GM03348 (cell line): ENCODE results near the gene POLR3A.

Experiments used
- DNase-seq: peaks from one replicate; pipeline ENCODE4 v3.0.0; 2012; ENCODE audit warnings: low spot score

The POLR3A gene

DNA sequence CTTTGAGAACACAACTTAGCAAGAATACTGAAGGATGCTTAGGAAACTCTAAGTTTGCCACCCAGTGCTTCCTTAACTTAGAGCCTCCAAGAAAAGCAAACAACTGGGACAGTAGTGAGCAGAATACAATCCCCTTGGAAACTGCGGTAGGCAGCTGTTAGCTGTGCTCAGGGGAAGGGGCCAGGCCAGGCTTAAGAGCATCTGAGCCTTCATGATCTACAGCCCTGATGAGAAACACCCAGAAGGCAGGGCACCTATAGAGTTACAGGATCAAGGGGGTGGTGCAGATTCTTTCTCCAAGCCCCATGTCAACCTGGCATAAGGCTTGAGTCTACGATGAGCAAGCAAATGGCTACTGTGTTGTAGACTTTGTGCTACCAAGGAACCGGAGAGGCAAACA is 51.4 kb downstream of the POLR3A start:
- no peak for DNase-seq

DNA sequence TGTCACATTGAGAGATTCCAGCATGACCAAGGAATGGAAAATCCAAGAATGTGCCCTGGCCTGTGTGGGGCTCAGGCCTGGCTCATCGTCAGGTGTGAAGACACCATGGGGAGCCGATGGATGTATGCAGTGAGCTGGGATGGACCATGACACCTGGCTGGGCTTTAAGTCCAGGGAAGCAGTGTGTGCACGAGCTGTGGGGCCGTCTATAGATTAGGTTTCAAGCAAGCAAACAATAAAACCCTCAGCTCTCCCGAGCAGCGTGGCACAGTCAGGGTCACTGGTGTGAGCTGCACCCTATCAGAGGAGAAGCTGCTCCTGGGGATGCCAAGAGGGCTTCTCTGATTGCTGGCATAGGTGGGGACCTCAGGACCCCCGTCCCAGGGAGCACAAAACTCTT is 52.3 kb downstream of the POLR3A start:
- DNase-seq: no peak

DNA sequence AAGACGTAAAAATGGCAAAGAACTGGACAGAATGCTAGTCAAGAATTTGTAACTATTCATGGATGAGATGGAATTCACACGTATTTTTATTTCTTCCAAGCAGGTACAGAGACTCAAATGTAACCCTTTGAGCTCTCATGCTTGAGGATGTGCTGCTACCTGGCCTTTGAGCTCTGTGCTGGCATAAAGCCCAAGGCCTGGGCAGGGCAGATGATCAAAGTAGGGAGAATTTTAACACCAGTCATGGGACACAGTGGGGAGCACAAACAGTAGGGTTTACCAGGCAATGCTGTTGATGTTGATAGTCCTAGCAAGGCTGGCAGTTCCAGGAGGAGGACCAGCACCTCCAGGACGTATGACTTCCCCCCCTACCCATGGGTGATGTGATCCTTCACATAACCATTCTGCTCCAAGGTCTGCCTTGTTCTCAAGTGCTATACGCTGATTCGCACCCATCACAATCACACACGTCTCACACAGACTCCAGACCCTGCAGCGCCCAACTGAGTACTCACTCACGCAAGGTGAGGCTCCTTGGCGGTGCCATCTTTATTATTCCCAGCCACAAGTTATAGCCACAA is 54.1 kb downstream of the POLR3A start:
- no peak for DNase-seq

DNA sequence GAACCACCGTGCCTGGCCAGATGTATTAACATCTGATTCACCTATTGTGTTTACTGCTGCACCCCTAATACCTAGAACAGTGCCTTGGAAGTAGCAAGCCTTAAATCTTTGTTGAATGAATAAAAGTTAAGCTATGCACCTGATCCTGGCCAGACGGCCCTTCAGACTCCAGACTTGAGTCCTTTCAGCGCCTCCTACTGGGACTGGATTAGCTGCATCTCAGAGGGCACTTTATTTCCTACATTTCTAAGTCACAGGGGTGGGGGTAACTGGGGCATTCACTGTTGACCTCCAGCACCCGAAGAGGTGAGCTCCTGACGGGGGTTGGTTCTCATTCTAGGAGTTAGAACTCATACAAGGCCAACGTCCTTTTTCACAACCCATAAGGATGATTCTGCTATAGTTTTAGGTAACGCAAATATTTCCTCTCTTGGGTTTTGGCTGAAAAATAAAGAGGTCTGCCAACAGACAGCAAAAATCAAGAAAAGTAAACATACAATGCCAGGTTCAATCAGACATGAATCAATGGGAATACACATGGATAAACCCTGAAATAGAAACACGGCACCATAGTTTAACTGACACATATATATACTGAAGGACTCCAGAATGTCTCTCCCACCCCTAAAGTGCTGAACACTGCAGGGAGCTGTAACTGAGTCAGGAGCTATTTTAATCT is 54.8 kb downstream of the POLR3A start:
- DNase-seq: peak; percentile 35

DNA sequence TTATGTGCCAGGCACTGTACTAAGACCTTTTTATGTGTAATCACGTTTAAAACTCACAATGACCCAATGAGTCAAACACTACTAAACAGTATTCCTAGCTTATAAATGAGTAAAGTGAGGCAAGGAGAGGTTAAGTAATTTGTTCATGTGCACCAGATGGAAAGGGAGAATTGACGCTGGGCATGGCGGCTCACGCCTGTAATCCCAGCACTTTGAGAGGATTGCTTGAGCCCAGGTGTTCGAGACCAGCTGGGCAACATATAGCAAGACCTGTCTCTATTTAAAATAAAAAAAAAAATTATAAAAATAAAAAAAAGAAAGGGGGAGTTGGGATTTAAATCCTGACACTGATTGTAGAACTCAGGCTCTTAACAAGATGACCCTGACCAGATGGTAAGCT is 56.0 kb downstream of the POLR3A start:
- DNase-seq: no peak

DNA sequence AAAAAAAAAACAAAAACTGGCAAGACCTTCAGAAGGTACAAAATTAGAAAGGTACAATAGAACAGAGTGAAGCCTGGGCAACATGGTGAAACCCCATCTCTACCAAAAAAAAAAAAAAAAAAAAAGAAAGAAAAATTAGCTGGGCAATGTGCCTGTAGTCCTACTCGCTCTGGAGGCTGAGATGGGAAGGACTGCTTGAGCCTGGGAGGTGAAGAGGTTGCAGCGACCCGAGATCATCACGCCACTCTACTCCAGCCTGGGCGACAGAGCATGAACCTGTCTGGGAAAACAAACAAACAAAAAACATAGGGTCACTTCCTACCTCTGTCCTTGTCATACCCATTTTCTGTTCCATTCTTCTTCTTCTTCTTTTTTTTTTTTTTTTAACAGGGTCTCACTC is 57.2 kb downstream of the POLR3A start:
- DNase-seq: no peak

DNA sequence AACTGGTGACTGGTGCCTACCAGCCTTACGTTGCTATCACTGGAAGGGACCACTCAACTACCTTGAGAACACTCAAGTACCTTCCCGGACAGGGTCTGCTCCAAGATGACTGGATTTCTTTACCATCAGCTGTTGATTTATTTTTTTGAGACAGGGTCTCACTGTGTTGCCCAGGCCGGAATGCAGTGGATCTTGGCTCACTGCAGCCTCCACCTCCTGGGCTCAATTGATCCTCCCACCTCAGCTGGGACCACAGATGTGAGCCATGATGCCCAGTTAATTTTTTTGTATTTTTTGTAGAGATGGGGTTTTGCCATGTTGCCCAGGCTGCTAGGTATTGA is 57.5 kb downstream of the POLR3A start:
- no peak for DNase-seq

DNA sequence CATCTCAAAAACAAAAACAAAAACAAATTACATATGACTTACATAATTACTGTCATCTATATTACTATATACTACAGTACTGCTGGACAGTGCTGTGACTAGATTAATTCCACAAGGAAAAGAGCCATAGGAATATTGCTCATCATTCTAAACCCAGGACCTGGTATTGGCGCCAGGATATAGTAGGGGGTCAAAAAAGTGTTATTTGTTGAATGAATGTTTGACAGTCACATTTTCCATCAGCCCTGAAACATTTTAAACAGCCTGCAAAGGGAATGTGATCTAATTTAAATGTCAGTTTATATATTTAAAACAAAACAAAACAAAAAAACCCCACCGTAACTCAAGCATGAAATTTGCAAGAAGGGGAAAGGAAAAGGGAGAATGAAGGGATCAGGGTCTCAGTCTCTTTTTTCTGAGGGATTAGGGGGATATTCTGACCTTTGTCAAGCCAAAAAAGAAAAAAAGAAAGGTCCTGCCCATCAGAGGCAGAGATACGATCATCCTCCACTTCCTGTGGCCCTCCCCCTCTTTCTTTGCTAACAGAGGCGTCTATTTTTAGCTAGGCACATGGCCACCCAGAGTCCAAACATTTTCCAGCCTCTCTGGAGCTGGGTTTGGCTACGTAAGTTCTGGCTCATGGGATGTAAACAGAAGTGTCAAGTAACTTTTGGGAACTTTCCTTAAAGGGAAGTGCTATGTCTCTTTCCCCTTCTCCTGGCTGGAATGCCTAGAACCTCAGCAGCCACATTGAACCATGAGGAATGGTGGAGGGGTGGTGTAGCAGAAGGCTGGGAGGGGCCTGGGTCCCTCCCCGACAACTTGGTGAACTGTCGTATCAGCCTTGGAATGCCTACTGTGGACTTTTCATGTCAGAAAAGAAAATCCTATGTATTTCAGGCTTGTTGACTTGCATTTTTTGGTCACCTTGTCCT is 58.2 kb downstream of the POLR3A start:
- peak; percentile 90 for DNase-seq

DNA sequence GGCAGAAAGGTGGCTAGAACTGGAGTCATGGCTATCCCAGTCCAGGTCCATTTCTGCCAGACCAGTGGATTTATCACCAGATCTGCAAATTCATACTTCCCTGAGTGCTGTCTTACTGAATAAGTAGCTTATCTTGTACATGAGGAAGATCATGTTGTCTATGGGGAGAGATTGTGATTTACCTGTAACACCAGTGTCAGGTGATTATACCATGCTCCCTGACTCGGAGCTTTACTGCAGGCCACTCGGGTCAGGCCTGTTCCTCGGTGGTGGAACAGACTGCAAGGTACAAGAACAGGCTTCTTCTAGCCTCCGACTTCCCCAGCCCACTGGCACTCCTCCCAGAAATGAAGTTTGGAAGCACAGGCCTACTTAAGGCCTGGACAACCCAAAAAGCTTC is 60.2 kb downstream of the POLR3A start:
- DNase-seq: no peak

DNA sequence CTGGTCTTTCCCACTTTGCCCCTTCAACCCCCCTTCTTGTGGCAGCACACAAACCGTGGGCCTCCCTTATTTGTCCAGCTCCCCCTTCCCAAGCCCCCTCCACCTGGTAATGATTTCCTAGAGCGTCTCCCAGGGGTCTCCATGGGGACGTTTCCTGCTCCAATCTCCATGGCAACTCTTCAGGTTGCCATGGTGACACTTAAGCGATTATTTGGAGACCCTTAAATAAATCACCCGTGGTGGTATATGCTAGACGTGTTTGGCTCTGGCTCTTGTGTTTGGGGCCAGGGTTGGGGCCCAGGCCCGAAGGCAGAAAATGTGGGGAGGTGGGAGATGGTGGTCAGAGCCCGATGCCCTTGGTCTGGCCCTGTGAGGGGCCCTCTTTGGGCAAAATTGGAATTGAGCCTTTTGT is 61.7 kb downstream of the POLR3A start:
- no peak for DNase-seq

DNA sequence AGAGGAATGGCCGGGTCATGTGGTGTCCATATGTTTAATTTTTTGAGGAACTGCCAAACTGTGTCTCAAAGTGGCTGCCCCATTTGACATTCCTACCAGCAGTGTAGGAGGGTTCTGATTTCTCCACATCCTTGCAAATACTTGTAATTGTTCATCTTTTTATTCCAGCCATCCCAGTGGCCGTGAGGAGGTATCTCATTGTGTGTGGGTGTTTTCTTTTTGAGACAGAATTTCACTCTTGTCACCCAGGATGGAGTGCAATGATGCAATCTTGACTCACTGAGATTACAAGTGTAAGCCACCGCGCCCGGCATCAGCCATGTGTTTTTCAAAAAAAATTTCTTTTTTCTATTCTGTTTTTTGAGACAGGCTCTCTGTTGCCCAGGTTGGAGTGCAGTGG is 64.0 kb downstream of the POLR3A start:
- DNase-seq: peak; percentile 84

DNA sequence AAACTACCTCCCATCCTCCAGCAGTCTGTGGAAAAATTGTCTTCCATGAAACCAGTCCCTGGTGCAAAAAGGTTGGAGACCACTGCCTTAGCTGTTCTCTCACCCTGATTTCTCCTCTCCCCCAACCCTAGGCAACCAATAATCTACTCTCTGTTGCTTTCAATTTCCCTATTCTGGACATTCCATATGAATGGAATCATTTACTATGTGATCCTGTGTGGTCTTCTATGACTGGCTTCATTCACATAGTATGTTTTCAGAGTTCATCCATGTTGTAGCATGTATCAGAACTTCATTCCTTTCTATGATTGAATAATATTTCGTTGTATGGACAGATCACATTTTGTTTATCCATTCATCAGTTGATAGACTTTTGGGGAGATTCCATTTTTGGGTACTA is 64.5 kb downstream of the POLR3A start:
- no peak for DNase-seq

DNA sequence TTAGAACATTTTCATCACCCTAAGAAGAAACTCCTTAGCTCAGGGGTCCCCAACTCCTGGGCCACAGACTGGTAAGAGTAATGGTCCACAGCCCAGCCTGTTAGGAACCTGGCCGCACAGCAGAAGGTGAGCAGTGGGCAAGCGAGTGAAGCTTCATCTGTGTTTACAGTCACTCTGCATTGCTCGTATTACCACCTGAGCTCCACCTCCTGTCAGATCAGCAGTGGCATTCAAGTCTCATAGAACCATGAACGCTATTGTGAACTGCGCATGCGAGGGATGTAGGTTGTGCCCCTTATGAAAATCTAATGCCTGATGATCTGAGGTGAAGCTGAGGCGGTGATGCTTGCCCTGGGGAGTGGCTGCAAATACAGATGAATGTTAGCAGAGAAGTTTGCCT is 65.4 kb downstream of the POLR3A start:
- no peak for DNase-seq

DNA sequence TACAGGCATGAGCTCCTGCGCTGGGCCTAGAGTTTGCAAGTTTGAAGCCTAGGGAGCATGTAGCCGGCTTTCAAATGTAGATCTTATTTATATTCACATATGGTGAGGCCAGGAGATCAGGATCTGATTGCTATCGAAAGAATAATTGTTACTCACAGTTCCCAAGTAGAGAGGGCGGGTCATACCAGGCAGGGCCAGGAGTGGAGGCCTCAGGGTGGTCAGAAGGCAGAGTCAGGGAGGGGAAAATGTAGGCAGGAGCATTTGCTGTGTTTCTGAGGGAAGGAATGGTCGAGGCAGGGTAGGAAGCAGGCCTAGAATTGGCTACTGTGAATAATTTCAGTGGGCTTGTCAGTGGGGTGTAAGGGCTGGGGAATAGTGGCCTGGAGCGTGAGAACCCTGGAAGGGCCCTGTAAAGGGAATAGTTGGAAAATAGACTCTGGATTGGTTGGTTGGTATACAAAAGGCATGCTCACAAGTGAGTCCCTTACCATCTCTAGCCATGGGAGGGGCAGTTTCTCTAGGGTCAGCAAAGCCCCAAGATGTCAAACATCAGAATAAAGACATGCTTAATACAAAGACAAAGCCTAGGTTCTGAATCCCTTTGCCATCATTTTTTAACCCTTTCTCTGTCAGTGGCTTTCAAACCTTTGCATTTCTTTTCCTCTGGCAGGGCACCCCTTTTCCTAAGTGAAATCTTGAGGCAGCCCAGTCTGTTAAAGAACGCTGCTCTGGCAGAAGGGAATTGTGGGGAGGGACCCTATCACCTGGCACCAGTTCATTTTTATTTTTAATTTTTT is 66.8 kb downstream of the POLR3A start:
- no peak for DNase-seq

DNA sequence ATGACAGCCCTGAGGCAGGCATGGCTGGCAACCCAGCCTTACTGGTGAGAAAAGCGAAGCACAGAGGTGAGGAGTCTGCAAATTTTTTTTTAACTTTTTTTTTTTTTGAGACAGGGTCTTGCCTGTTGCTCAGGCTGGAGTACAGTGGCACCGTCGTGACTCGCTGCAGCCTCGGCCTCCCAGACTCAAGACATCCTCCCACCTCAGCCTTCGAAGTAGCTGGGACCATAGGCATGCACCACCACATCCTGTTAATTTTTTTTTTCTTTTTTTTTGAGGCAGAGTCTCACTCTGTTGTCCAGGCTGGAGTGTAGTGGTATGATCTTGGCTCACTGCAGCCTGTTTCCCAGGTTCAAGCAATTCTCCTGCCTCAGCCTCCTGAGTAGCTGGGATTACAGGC is 67.6 kb downstream of the POLR3A start:
- DNase-seq: no peak

DNA sequence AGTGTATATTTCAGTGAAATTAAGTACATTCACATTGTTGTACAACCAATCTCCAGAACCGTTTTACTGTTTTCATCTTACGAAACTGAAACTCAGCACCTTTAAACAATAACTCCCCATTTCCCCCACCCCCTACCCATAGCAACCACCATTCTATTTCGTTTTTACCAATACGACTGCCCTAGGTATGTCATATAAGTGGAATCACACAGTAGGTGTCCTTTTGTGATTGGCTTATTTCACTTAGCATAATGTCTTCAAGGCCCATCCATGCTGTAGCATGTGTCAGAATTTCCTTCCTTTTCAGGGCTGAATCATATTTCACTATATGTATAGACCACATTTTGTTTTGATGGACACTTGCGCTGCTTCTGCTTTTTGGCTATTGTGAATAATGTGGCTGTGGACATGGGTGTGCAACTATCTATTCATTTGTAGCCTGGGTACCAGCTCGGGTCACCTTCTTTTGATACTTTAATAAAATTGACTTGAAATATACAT is 68.4 kb downstream of the POLR3A start:
- DNase-seq: no peak

DNA sequence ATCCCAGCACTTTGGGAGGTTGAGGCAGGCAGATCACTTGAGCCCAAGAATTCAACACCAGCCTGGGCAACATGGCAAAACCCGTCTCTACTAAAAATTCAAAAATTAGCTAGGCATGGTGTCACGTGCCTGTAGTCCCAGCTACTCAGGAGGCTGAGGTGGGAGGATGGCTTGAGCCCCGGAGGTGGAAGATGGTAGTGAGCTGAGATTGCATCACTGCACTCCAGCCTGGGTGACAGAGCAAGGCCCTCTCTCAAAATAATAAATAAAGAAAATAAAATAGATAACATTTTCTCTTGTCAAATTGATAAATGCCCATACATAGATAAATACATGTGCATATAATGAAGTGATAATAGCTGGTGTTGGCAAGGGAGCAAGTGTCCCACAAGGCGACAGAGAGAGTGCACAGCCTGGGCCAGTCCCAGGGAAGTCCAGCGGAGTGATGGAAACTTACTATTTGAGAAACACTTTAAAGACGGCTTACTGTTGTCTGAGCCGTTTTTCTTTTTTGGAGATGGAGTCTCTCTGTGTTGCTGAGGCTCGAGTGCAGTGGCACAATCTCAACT is 69.3 kb downstream of the POLR3A start:
- no peak for DNase-seq

DNA sequence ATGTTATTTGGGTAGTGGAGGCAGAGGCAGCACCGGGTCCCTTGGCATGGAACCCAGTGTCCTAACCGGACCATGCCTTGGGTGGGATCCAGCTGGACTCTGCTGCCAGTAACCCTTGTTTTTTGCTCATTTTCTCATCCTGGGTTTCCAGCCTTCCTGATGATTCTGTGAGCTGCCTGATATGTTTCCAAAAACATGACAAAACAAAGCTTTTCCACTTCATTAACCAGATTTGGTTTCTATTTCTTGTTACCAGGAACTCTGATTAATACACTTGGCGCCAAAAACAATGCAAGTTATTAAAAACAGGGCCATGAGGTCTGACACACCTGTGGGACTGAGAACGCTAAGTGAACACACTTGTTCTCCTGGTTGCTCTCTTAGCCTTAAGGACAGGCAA is 69.9 kb downstream of the POLR3A start:
- DNase-seq: no peak

DNA sequence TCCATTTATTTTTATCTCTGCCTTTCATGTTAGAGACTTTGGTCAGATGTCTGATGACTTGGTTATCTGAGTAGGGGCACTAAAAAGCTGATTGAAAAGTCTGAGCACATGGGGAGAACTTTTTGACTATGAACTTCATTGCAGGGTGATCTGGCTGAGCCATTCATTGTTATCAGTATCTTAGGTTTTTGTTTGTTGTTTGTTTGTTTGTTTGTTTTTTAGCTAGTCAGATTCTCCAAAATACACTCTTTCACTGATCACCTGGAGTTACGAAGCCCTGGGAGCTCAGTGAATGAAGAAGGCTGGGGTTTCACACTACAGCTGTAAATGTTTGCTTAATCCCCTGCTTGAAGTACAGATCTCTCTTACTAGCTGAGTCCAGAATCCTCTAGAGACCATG is 74.2 kb downstream of the POLR3A start:
- DNase-seq: no peak

DNA sequence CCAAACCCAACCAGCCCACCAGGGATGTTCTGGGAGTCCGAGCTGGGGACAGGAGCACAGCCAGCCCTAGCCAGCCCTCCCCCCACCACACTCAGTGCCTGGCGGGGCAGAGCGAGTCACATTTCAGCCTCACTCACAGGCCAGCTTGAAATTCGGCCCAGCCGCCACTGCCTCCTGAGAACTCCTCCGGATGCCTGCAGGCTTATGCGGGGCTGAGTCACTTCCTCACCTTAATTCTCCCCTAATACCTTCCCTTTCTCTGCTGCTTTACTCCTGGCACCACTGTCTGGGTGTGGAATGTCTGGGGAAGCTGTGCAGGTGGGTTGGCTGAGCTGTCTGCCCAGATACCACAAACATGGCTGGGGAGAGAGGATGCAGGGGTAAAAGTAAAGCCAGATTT is 80.1 kb downstream of the POLR3A start:
- DNase-seq: peak; percentile 66

DNA sequence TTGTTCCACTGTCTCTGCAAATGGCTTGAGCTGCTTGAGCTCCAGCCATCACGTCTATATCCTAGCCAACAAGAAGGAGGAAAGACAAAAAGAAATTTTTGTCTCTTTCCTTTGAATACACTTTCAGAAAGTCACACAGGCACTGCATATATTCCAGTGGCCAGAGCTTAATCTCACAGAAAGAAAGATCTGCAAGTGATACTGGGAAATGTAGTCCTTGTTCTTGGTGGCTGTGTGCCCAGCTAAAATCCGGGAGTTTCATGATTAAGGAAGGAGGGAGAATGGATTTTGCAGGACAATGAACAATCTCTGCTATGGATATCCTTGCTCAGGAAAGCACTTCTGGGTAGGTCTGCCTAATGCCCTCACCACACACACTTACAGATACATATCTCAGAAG is 83.2 kb downstream of the POLR3A start:
- no peak for DNase-seq

DNA sequence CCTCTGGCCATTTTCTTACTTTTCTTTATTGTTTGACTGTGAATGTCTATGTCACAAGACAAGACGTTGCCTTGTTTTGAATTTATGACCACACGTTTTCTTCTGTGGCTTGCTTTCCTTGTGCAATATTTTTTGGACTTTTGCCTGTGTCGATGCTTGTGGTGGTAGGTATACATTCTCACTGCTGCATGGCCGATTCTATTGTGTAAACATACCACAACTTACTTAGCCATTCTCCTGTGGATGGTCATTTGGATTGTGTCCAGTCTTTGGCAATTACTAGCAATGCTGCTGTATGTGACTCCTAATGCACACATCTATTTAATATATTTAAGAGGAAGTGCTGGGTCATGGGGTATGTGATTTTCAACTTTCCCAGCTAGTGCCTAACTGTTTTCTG is 84.8 kb downstream of the POLR3A start:
- peak; percentile 51 for DNase-seq
